Activated B cell treated with CpG ODN at 0.5 μM for 24 hours (primary cell): ENCODE data around the gene ZNF302. TPM values are rescaled to one million over a fixed set of nuclear protein-coding genes. Genes with fewer than 3 reads are reported as not detected.

Experiments
- ATAC-seq: fragments of 200-7000 bp; cut with Tn5 transposase; one replicate; pipeline ENCODE4 v1.10.0; 2021; ENCODE audit warnings: low read depth, mild to moderate bottlenecking, moderate library complexity
- CTCF ChIA-PET: fragments of 350-600 bp; sonication (Branson Sonifier 250); formaldehyde crosslinking; loops from one replicate; lab custom pipeline; 2021; ENCODE audit warnings: antibody characterized with exemption; lab: Charles Lee
- POLR2A ChIA-PET: fragments of 350-600 bp; sonication (Branson Sonifier 250); formaldehyde crosslinking; loops from one replicate; lab custom pipeline; 2021; ENCODE audit warnings: antibody characterized with exemption; lab: Charles Lee
- DNase-seq: peaks from one replicate; pipeline ENCODE4 v3.0.0; 2022
- H3K27ac Mint-ChIP-seq: one replicate; pipeline ENCODE4 v1.8.0; 2020; ENCODE audit warnings: mixed read lengths
- H3K27me3 Mint-ChIP-seq: one replicate; pipeline ENCODE4 v1.8.0; 2021; ENCODE audit warnings: mixed read lengths
- H3K36me3 Mint-ChIP-seq: one replicate; pipeline ENCODE4 v1.8.0; 2021; ENCODE audit warnings: low read depth, mixed read lengths
- H3K4me1 Mint-ChIP-seq: one replicate; pipeline ENCODE4 v1.8.0; 2021; ENCODE audit warnings: mixed read lengths
- H3K4me3 Mint-ChIP-seq: one replicate; pipeline ENCODE4 v1.8.0; 2020; ENCODE audit warnings: mild to moderate bottlenecking, mixed read lengths
- H3K9me3 Mint-ChIP-seq: one replicate; pipeline ENCODE4 v1.8.0; 2020; ENCODE audit warnings: mixed read lengths
- CTCF ChIP-seq: fragments of 200-600 bp; IDR thresholded peaks from one replicate; pipeline ENCODE4 v1.8.0; 2022; ENCODE audit warnings: antibody characterized with exemption, mild to moderate bottlenecking
- intact Hi-C: fragments of 100-400 bp; cut with micrococcal nuclease; formaldehyde crosslinking; loops from one replicate; pipeline ENCODE4 v1.15.1; 2024
- total RNA-seq: library from RNA; stranded (reverse); gene quantifications from 2 replicates; pipeline ENCODE4 v1.2.3, GENCODE V29; 2022

The ZNF302 gene
- total RNA-seq, result 33.7 and 38.1 TPM in 2 replicates

GRCh38 chr19:34677386-34678084 lies at the start of gene ZNF302:
TSS of gene ZNF302 (plus strand) at chr19:34677678. CDS start at chr19:34678805, 1,127 bp downstream.
- peaks cover 6% of the 10 kb centered on the region for H3K27me3 Mint-ChIP-seq
- DNase-seq, result peak; percentile 94
- ChIA-PET POLR2A (interaction anchor here (0.5 to 1.8 kb wide), 19 partner anchors 9 to 1927 kb away, joined by 3 to 16 read pairs (median 3); partner anchors contain the start of genes CEBPG, LSM14A, ZNF181 and ZNF382), CTCF (interaction anchor here (1.1 kb wide), 1 partner anchor 38 kb away, joined by 3 read pairs; no protein-coding TSS in a partner anchor)
- peak within 1 kb of the TSS; percentile 99 for H3K27ac Mint-ChIP-seq
- H3K4me1 Mint-ChIP-seq, result peaks cover 33% of the 10 kb centered on the region
- H3K9me3 Mint-ChIP-seq, result peaks cover 13% of the 10 kb centered on the region
- TF ChIP-seq CTCF, result no peak
- H3K36me3 Mint-ChIP-seq, result peaks cover 46% of the 10 kb centered on the region
- ATAC-seq, result peak; percentile 90
- intact Hi-C loops, result loop anchor here (1.0 to 5.0 kb wide), 6 partner anchors 35 to 1501 kb away; partner anchors contain the start of genes CAPNS1, UBA2, ZNF181 and ZNF599
- peak within 1 kb of the TSS; percentile 98 for H3K4me3 Mint-ChIP-seq

GRCh38 chr19:34633802-34634201 lies 43.7 kb upstream of the ZNF302 start:
- DNase-seq, result no peak
- POLR2A ChIA-PET, result no interaction called here
- CTCF ChIA-PET, result no interaction called here
- Mint-ChIP-seq H3K27me3 (no peaks in the 10 kb centered on the region), H3K4me3 (no peak overlapping the region), H3K27ac (no peak overlapping the region), H3K4me1 (no peaks in the 10 kb centered on the region), H3K9me3 (peaks cover 9% of the 10 kb centered on the region), H3K36me3 (peaks cover 9% of the 10 kb centered on the region)
- no peak for ATAC-seq
- TF ChIP-seq CTCF, result no peak
- intact Hi-C loops, result no loop called here

GRCh38 chr19:34639491-34640085 lies 37.9 kb upstream of the ZNF302 start:
- Mint-ChIP-seq H3K27me3 (no peaks in the 10 kb centered on the region), H3K9me3 (peaks cover 9% of the 10 kb centered on the region), H3K4me3 (no peak overlapping the region), H3K4me1 (no peaks in the 10 kb centered on the region), H3K27ac (no peak overlapping the region), H3K36me3 (peaks cover 8% of the 10 kb centered on the region)
- intact Hi-C loops, result loop anchor here (1.0 kb wide), 1 partner anchor 73 kb away; no protein-coding TSS in a partner anchor
- DNase-seq (no peak), ATAC-seq (peak; percentile 49)
- ChIA-PET CTCF (interaction anchor here (0.6 to 6.3 kb wide), 5 partner anchors 14 to 375 kb away, joined by 3 to 70 read pairs (median 4); partner anchors contain the start of gene ZNF302), POLR2A (no interaction called here)
- peak; percentile 86 for TF ChIP-seq CTCF

GRCh38 chr19:34642241-34642640 lies 35.2 kb upstream of the ZNF302 start:
- no peak for TF ChIP-seq CTCF

GRCh38 chr19:34644991-34645461 lies 32.5 kb upstream of the ZNF302 start:
- ChIA-PET CTCF (interaction anchor here (0.7 kb wide), 1 partner anchor 65 kb away, joined by 3 read pairs; no protein-coding TSS in a partner anchor), POLR2A (no interaction called here)
- no peak overlapping the region for H3K27ac Mint-ChIP-seq
- ATAC-seq (no peak), DNase-seq (no peak)
- H3K9me3 Mint-ChIP-seq, result no peaks in the 10 kb centered on the region
- no peaks in the 10 kb centered on the region for H3K36me3 Mint-ChIP-seq
- H3K27me3 Mint-ChIP-seq, result no peaks in the 10 kb centered on the region
- TF ChIP-seq CTCF, result no peak
- H3K4me3 Mint-ChIP-seq, result no peak overlapping the region
- intact Hi-C loops, result no loop called here
- H3K4me1 Mint-ChIP-seq, result no peaks in the 10 kb centered on the region

More at GRCh38 chr19:34642241-34642640, 35.2 kb upstream of the ZNF302 start:
- ChIA-PET POLR2A (no interaction called here), CTCF (interaction anchor here (6.3 kb wide), 1 partner anchor 69 kb away, joined by 70 read pairs; no protein-coding TSS in a partner anchor)
- H3K4me1 Mint-ChIP-seq, result no peaks in the 10 kb centered on the region
- no peaks in the 10 kb centered on the region for H3K27me3 Mint-ChIP-seq
- H3K4me3 Mint-ChIP-seq, result no peak overlapping the region
- no peak overlapping the region for H3K27ac Mint-ChIP-seq
- DNase-seq, result no peak
- no peaks in the 10 kb centered on the region for H3K36me3 Mint-ChIP-seq
- intact Hi-C loops, result no loop called here
- H3K9me3 Mint-ChIP-seq, result no peaks in the 10 kb centered on the region
- no peak for ATAC-seq
